PFSK-1 (cell line): ENCODE measurements around the gene TTLL6.

Source experiments
- FOXP2 ChIP-seq: optimal IDR thresholded peaks from 2 replicates; pipeline ENCODE3; 2011; ENCODE audit warnings: borderline replicate concordance, control low read depth, inconsistent platforms; ENCODE audit not compliant: insufficient read depth; ENCODE audit errors: extremely low read length, extremely low read depth
- POLR2AphosphoS5 ChIP-seq: IDR thresholded peaks from 2 replicates; pipeline ENCODE4 v1.6.1; 2012; ENCODE audit warnings: low read depth, mild to moderate bottlenecking, control low read depth, low read length, moderate library complexity
- TAF1 ChIP-seq: IDR thresholded peaks from 2 replicates; pipeline ENCODE4 v1.6.1; 2012; ENCODE audit warnings: low read length, control low read depth, borderline replicate concordance; ENCODE audit not compliant: insufficient read depth
- TF ChIP-seq, protein P1 (sequence below), 2 experiments: IDR thresholded peaks; 2 replicates each; pipeline versions ENCODE4 v1.6.1 to v1.8.0; 2011 to 2012; ENCODE audit warnings: low read depth in 2 of 2, low read length in 2 of 2, control low read depth in 1 of 2, inconsistent platforms in 1 of 2, mild to moderate bottlenecking in 1 of 2, moderate library complexity in 1 of 2; ENCODE audit not compliant: insufficient read depth in 1 of 2

DNA sequence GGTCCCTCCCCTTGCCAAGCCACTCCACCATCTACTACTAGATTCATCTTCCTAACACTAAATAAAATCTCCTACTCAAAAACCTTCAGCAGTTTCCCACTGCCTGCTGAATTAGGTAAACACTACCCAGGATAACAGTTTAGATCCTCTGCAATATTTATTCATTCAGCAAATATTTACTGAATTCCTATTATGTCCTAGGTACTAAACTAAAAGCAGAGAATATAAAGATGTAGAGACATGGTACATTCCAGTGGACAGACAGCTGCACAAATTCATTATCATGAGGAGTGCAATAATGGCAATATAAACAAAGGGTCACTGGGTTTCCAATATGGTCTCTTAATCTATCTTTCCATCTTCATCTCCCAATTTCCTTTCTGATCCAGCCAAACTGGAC is 57.7 kb downstream of the TTLL6 start:
- TF ChIP-seq POLR2AphosphoS5 = no peak
- TF ChIP-seq, protein P1, sequence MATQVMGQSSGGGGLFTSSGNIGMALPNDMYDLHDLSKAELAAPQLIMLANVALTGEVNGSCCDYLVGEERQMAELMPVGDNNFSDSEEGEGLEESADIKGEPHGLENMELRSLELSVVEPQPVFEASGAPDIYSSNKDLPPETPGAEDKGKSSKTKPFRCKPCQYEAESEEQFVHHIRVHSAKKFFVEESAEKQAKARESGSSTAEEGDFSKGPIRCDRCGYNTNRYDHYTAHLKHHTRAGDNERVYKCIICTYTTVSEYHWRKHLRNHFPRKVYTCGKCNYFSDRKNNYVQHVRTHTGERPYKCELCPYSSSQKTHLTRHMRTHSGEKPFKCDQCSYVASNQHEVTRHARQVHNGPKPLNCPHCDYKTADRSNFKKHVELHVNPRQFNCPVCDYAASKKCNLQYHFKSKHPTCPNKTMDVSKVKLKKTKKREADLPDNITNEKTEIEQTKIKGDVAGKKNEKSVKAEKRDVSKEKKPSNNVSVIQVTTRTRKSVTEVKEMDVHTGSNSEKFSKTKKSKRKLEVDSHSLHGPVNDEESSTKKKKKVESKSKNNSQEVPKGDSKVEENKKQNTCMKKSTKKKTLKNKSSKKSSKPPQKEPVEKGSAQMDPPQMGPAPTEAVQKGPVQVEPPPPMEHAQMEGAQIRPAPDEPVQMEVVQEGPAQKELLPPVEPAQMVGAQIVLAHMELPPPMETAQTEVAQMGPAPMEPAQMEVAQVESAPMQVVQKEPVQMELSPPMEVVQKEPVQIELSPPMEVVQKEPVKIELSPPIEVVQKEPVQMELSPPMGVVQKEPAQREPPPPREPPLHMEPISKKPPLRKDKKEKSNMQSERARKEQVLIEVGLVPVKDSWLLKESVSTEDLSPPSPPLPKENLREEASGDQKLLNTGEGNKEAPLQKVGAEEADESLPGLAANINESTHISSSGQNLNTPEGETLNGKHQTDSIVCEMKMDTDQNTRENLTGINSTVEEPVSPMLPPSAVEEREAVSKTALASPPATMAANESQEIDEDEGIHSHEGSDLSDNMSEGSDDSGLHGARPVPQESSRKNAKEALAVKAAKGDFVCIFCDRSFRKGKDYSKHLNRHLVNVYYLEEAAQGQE (IDR thresholded peaks at IDR 0.05; ENCODE audit: insufficient read depth in 1 of 2, low read depth in 2 of 2, low read length in 2 of 2) = no peak
- TF ChIP-seq TAF1 = no peak
- TF ChIP-seq FOXP2 = no peak
